Choroid plexus epithelial cell (primary cell): ENCODE data around the gene GABRB1.

Experiments used
- DNase-seq: peaks from one replicate; pipeline ENCODE4 v3.0.0-alpha.2; 2010; ENCODE audit warnings: low read depth
- H3K4me3 ChIP-seq: 2 replicates; pipeline ENCODE4 v1.5.1; 2011; ENCODE audit warnings: low read depth, mild to moderate bottlenecking, control low read depth, low read length, moderate library complexity
- CTCF ChIP-seq: conservative IDR thresholded peaks from 2 replicates; pipeline ENCODE4 v1.5.1; 2011; ENCODE audit warnings: low read depth, mild to moderate bottlenecking, control low read depth, inconsistent platforms, low read length, moderate library complexity

Gene GABRB1

GRCh38 chr4:47075919-47076318 is 44.6 kb downstream of the GABRB1 start:
- no peak overlapping the region for H3K4me3 ChIP-seq
- no peak for DNase-seq
- TF ChIP-seq CTCF: no peak

GRCh38 chr4:47084111-47084510 is 52.7 kb downstream of the GABRB1 start:
- no peak for TF ChIP-seq CTCF
- no peak for DNase-seq
- no peak overlapping the region for H3K4me3 ChIP-seq

GRCh38 chr4:47084795-47085194 is 53.4 kb downstream of the GABRB1 start:
- H3K4me3 ChIP-seq: no peak overlapping the region
- no peak for DNase-seq
- no peak for TF ChIP-seq CTCF

GRCh38 chr4:47088298-47088697 is 56.9 kb downstream of the GABRB1 start:
- no peak overlapping the region for H3K4me3 ChIP-seq
- no peak for TF ChIP-seq CTCF
- no peak for DNase-seq

GRCh38 chr4:47095884-47096283 is 64.5 kb downstream of the GABRB1 start:
- H3K4me3 ChIP-seq: no peak overlapping the region
- TF ChIP-seq CTCF: no peak
- no peak for DNase-seq

- no peak for DNase-seq
- no peak for TF ChIP-seq CTCF
- H3K4me3 ChIP-seq: no peak overlapping the region
Observed at GRCh38 chr4:47101453-47101852, 70.1 kb downstream of the GABRB1 start.

GRCh38 chr4:47104986-47105385 is 73.6 kb downstream of the GABRB1 start:
- TF ChIP-seq CTCF: no peak
- peak; percentile 30 for DNase-seq
- no peak overlapping the region for H3K4me3 ChIP-seq
